SU-DHL-6 (cell line): ENCODE measurements around the gene NFATC2IP.

ENCODE experiments used
- H2AFZ ChIP-seq: fragments of 200-600 bp; sonication (generic); 2 replicates; pipeline ENCODE4 v1.6.1; 2014; ENCODE audit warnings: low read depth, mild to moderate bottlenecking, moderate library complexity, mixed read lengths, antibody characterized with exemption, low read length; ENCODE audit not compliant: severe bottlenecking
- H3F3A ChIP-seq: fragments of 200-600 bp; shearing (Covaris generic); 2 replicates; pipeline ENCODE4 v1.6.0; 2016; ENCODE audit warnings: antibody characterized with exemption, mild to moderate bottlenecking; ENCODE audit not compliant: insufficient read depth
- H3K27ac ChIP-seq: fragments of 200-600 bp; sonication (generic); 2 replicates; pipeline ENCODE4 v1.5.1; 2016; ENCODE audit warnings: low read depth, mild to moderate bottlenecking, low read length, moderate library complexity, mixed read lengths
- H3K27me3 ChIP-seq: fragments of 200-600 bp; sonication (generic), shearing (Covaris generic); 2 replicates; pipeline ENCODE4 v1.6.0; 2014; ENCODE audit warnings: mild to moderate bottlenecking, low read length
- H3K36me3 ChIP-seq: fragments of 200-600 bp; sonication (generic); 2 replicates; pipeline ENCODE4 v1.6.1; 2014; ENCODE audit warnings: mild to moderate bottlenecking, low read length, mixed read lengths
- H3K4me2 ChIP-seq: fragments of 300-600, 200-600 bp; shearing (Covaris generic), sonication (generic); 2 replicates; pipeline ENCODE4 v1.6.0; 2014; ENCODE audit warnings: low read length, low read depth, mild to moderate bottlenecking; ENCODE audit not compliant: poor library complexity, severe bottlenecking
- H3K4me3 ChIP-seq: fragments of 200-600 bp; sonication (generic); 2 replicates; pipeline ENCODE4 v1.5.1; 2014; ENCODE audit warnings: antibody characterized with exemption, low read length, mild to moderate bottlenecking, mixed read lengths; ENCODE audit not compliant: insufficient read depth, poor library complexity, severe bottlenecking
- H3K79me2 ChIP-seq: fragments of 200-600 bp; sonication (generic); 2 replicates; pipeline ENCODE4 v1.6.1; 2014; ENCODE audit warnings: mild to moderate bottlenecking, low read length, moderate library complexity; ENCODE audit not compliant: insufficient read depth
- H3K9ac ChIP-seq: fragments of 200-600 bp; sonication (generic); 2 replicates; pipeline ENCODE4 v1.7.0; 2014; ENCODE audit warnings: mild to moderate bottlenecking, low read length
- H3K9me2 ChIP-seq: fragments of 200-600 bp; sonication (generic); replicated peaks from 2 replicates; pipeline ENCODE4 v1.6.1; 2014; ENCODE audit warnings: low read length; ENCODE audit not compliant: insufficient read depth
- H3K9me3 ChIP-seq: fragments of 200-600 bp; sonication (generic); 2 replicates; pipeline ENCODE4 v1.6.1; 2014; ENCODE audit warnings: low read length, mixed read lengths; ENCODE audit not compliant: insufficient read depth
- H4K20me1 ChIP-seq: fragments of 200-600 bp; sonication (generic); 2 replicates; pipeline ENCODE4 v1.6.1; 2014; ENCODE audit warnings: low read depth, mild to moderate bottlenecking, antibody characterized with exemption, low read length, moderate library complexity, mixed read lengths
- CTCF ChIP-seq: fragments of 200-600 bp; sonication (generic); IDR thresholded peaks from one replicate; pipeline ENCODE4 v1.5.1; 2017; ENCODE audit warnings: antibody characterized with exemption, mild to moderate bottlenecking, low read length, moderate library complexity; ENCODE audit not compliant: insufficient read depth, poor library complexity, severe bottlenecking
- EZH2phosphoT487 ChIP-seq: fragments of 200-600 bp; sonication (generic), shearing (Covaris generic); conservative IDR thresholded peaks from 2 replicates; pipeline ENCODE4 v1.6.1; 2018; ENCODE audit warnings: mild to moderate bottlenecking, antibody characterized with exemption, low read length, moderate library complexity, mixed read lengths

NFATC2IP gene

GRCh38 chr16:28990375-28991040 lies 39.8 kb downstream of the NFATC2IP start:
- no peaks in the 10 kb centered on the region for H3K36me3 ChIP-seq
- TF ChIP-seq EZH2phosphoT487, result no peak
- TF ChIP-seq CTCF, result no peak

GRCh38 chr16:28991687-28992086 lies 41.0 kb downstream of the NFATC2IP start:
- Histone ChIP-seq H3K4me2 (no peak overlapping the region), H3K9me2 (no peaks in the 10 kb centered on the region), H4K20me1 (no peaks in the 10 kb centered on the region), H3K9me3 (no peaks in the 10 kb centered on the region), H2AFZ (no peak overlapping the region), H3K27me3 (no peaks in the 10 kb centered on the region), H3F3A (no peaks in the 10 kb centered on the region), H3K27ac (no peak overlapping the region), H3K79me2 (no peaks in the 10 kb centered on the region), H3K4me3 (no peak overlapping the region), H3K36me3 (no peaks in the 10 kb centered on the region), H3K9ac (no peak overlapping the region)
- TF ChIP-seq CTCF (no peak), EZH2phosphoT487 (no peak)

More at GRCh38 chr16:28990375-28991040, 39.8 kb downstream of the NFATC2IP start:
- Histone ChIP-seq H2AFZ (no peak overlapping the region), H3K4me3 (no peak overlapping the region), H4K20me1 (no peaks in the 10 kb centered on the region), H3K9me3 (no peaks in the 10 kb centered on the region), H3K27me3 (no peaks in the 10 kb centered on the region), H3K79me2 (no peaks in the 10 kb centered on the region), H3K27ac (no peak overlapping the region), H3K9me2 (no peaks in the 10 kb centered on the region), H3K9ac (no peak overlapping the region), H3K4me2 (no peak overlapping the region), H3F3A (no peaks in the 10 kb centered on the region)

GRCh38 chr16:28992496-28992895 lies 41.8 kb downstream of the NFATC2IP start:
- Histone ChIP-seq H3K9me3 (no peaks in the 10 kb centered on the region), H4K20me1 (no peaks in the 10 kb centered on the region), H3K9ac (no peak overlapping the region), H3K4me3 (no peak overlapping the region), H3K9me2 (no peaks in the 10 kb centered on the region), H3K4me2 (no peak overlapping the region), H3K27me3 (no peaks in the 10 kb centered on the region), H3K36me3 (no peaks in the 10 kb centered on the region), H2AFZ (no peak overlapping the region), H3K79me2 (no peaks in the 10 kb centered on the region), H3K27ac (no peak overlapping the region), H3F3A (no peaks in the 10 kb centered on the region)
- TF ChIP-seq CTCF (no peak), EZH2phosphoT487 (no peak)
